Natural killer cell (primary cell): ENCODE results near the gene NOL3. TPM values are rescaled to one million over a fixed set of nuclear protein-coding genes. Genes with fewer than 3 reads are reported as not detected.

Source experiments
- ATAC-seq, 3 donors: fragments of 150-1000 bp in 2 of 3; fragments of 200-7000 bp in 1 of 3; cut with Tn5 transposase; 1 replicate in 1 of 3; 2 replicates in 2 of 3; pipeline ENCODE4 v1.10.0; 2021; ENCODE audit warnings: mild to moderate bottlenecking in 2 of 3, moderate library complexity in 2 of 3
- DNase-seq, 2 donors: peaks; one replicate each; pipeline versions ENCODE4 v3.0.0 to v3.0.0-alpha.2; 2013 to 2021; ENCODE audit warnings: mixed read lengths in 1 of 2
- H3K27ac ChIP-seq: one replicate; pipeline ENCODE4 v1.5.1; 2013; ENCODE audit warnings: mild to moderate bottlenecking, low read length
- H3K27me3 ChIP-seq: one replicate; pipeline ENCODE4 v1.6.1; 2013; ENCODE audit warnings: low read length; ENCODE audit not compliant: control insufficient read depth, insufficient read depth
- H3K36me3 ChIP-seq: one replicate; pipeline ENCODE4 v1.6.1; 2013; ENCODE audit warnings: low read length; ENCODE audit not compliant: control insufficient read depth, insufficient read depth
- H3K4me1 ChIP-seq: one replicate; pipeline ENCODE4 v1.6.1; 2013; ENCODE audit warnings: low read length; ENCODE audit not compliant: control insufficient read depth, insufficient read depth
- H3K4me3 ChIP-seq: one replicate; pipeline ENCODE4 v1.5.1; 2013; ENCODE audit warnings: low read length
- H3K9me3 ChIP-seq: one replicate; pipeline ENCODE4 v1.6.1; 2013; ENCODE audit warnings: low read length; ENCODE audit not compliant: control insufficient read depth, insufficient read depth
- H3K27ac Mint-ChIP-seq, 2 donors: one replicate each; pipeline ENCODE4 v1.8.0; 2022; ENCODE audit warnings: mild to moderate bottlenecking in 2 of 2, mixed read lengths in 2 of 2, moderate library complexity in 1 of 2
- H3K27me3 Mint-ChIP-seq, 2 donors: one replicate each; pipeline ENCODE4 v1.8.0; 2022; ENCODE audit warnings: low read depth in 2 of 2, mixed read lengths in 2 of 2
- H3K36me3 Mint-ChIP-seq: one replicate; pipeline ENCODE4 v1.8.0; 2022; ENCODE audit warnings: mixed read lengths
- H3K4me1 Mint-ChIP-seq, 2 donors: one replicate each; pipeline ENCODE4 v1.8.0; 2022; ENCODE audit warnings: mixed read lengths in 2 of 2
- H3K4me3 Mint-ChIP-seq: one replicate; pipeline ENCODE4 v1.8.0; 2022; ENCODE audit warnings: mild to moderate bottlenecking, moderate library complexity, mixed read lengths
- H3K9me3 Mint-ChIP-seq, 2 donors: one replicate each; pipeline ENCODE4 v1.8.0; 2022; ENCODE audit warnings: mixed read lengths in 2 of 2
- WGBS: methylation state at CpG from one replicate; pipeline ENCODE4 v1.1.7; 2013; ENCODE audit warnings: missing lambda C conversion rate; ENCODE audit not compliant: insufficient coverage; 5-methylcytosine and 5-hydroxymethylcytosine counted together
- intact Hi-C: fragments of 100-400 bp; cut with micrococcal nuclease; formaldehyde crosslinking; loops from one replicate; pipeline ENCODE4 v1.14.2; 2022
- total RNA-seq, 4 donors: library from RNA; stranded (reverse); fragments of 120-200 nt in 1 of 4; gene quantifications; one replicate each; pipeline versions ENCODE4 v1.2.3 to v1.2.4, GENCODE V29; 2013 to 2022
- TF ChIP-seq, protein P1 (sequence below): fragments of 200-600 bp; IDR thresholded peaks from one replicate; pipeline ENCODE4 v1.8.0; 2022; ENCODE audit warnings: antibody characterized with exemption

NOL3 gene
- total RNA-seq, 3 donors from 2014 or later (not counting 1 experiment from before 2014, with no cell fraction given), result 0.88 to 1.3 (median 1.3) TPM

DNA sequence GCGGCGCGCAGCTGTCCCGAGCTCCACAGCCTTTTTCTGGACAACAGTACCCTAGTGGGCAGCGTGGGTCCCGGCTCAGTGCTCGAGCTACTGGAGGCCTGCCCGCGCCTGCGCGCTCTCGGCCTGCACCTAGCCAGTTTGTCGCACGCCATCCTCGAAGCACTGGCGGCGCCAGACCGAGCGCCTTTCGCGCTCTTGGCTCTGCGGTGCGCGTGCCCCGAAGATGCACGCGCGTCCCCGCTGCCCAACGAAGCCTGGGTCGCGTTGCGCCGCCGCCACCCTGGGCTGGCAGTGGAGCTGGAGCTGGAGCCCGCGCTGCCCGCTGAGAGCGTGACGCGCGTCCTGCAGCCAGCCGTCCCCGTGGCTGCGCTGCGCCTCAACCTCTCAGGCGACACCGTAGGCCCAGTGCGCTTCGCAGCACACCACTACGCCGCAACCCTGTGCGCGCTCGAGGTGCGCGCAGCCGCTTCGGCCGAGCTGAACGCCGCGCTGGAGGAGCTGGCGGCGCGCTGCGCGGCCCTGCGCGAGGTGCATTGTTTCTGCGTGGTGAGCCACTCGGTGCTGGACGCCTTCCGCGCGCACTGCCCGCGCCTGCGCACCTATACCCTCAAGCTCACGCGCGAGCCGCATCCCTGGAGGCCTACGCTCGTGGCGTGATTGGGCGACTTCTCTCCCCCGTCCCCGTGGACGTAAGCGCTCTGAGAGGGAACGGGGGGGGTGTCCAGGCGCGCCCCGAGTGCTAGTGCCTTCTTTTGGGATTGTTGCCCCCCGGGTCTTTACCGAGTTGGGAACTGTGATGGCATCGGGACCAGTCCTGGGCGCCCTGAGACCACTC is 7.0 kb upstream of the NOL3 start:
- Histone ChIP-seq H3K36me3 (no peaks in the 10 kb centered on the region), H3K4me3 (no peak overlapping the region), H3K27ac (no peak overlapping the region), H3K9me3 (no peaks in the 10 kb centered on the region), H3K4me1 (peaks cover 62% of the 10 kb centered on the region), H3K27me3 (peaks cover 57% of the 10 kb centered on the region)
- ATAC-seq, result no peak
- TF ChIP-seq, protein P1, sequence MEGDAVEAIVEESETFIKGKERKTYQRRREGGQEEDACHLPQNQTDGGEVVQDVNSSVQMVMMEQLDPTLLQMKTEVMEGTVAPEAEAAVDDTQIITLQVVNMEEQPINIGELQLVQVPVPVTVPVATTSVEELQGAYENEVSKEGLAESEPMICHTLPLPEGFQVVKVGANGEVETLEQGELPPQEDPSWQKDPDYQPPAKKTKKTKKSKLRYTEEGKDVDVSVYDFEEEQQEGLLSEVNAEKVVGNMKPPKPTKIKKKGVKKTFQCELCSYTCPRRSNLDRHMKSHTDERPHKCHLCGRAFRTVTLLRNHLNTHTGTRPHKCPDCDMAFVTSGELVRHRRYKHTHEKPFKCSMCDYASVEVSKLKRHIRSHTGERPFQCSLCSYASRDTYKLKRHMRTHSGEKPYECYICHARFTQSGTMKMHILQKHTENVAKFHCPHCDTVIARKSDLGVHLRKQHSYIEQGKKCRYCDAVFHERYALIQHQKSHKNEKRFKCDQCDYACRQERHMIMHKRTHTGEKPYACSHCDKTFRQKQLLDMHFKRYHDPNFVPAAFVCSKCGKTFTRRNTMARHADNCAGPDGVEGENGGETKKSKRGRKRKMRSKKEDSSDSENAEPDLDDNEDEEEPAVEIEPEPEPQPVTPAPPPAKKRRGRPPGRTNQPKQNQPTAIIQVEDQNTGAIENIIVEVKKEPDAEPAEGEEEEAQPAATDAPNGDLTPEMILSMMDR, result no peak
- H3K9me3 Mint-ChIP-seq, result no peaks in the 10 kb centered on the region
- intact Hi-C loops, result no loop called here
- 1% methylated on average over 99 of the region's 99 CpGs for whole genome bisulfite sequencing
- no peaks in the 10 kb centered on the region for H3K36me3 Mint-ChIP-seq
- H3K4me3 Mint-ChIP-seq, result peak overlapping the region; percentile 61
- peaks cover 12 to 25% of the 10 kb centered on the region in 2 donors for H3K4me1 Mint-ChIP-seq
- no peak overlapping the region for H3K27ac Mint-ChIP-seq
- peaks cover 12 to 45% of the 10 kb centered on the region in 2 donors for H3K27me3 Mint-ChIP-seq
- peak in 1 of 2 donors; percentile 70 for DNase-seq

DNA sequence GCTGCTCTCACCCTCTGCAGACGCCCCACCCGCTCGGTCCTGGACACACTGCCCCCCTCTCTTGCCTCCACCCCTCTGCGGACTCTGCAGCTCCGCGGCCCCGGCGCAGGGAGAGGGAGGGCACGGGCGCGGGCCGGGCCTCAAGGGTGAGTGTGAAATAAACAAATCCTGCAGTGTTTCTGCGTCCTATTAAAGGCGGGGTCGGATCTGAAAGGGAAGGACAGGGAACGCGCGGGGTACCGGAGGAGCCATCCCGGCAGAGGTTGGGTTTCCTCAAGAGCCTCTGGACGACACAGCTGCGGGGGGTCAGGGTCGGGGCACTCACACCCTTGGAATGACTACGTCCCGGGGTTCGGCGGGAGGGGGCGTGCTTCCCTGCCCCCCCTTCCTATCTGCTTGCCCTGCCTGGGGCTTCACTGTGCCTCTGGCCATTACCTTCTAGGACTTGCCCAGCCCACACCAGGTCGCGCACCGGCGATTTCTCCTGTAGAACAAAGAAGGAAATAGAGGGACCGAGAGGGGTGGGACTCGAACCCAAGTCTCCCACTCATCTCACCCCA is 6.3 kb upstream of the NOL3 start:
- TF ChIP-seq, protein P1, result no peak
- intact Hi-C loops, result no loop called here
- Mint-ChIP-seq H3K4me1 (peaks cover 7 to 20% of the 10 kb centered on the region in 2 donors), H3K27ac (no peak overlapping the region), H3K27me3 (peaks cover 15 to 48% of the 10 kb centered on the region in 2 donors), H3K9me3 (no peaks in the 10 kb centered on the region), H3K36me3 (no peaks in the 10 kb centered on the region), H3K4me3 (peak overlapping the region; percentile 61)
- ATAC-seq (no peak), DNase-seq (no peak)
- peaks cover 63% of the 10 kb centered on the region for H3K27me3 ChIP-seq
- H3K9me3 ChIP-seq, result no peaks in the 10 kb centered on the region
- no peaks in the 10 kb centered on the region for H3K36me3 ChIP-seq
- H3K4me1 ChIP-seq, result peaks cover 55% of the 10 kb centered on the region
- 3% methylated on average over 32 of the region's 34 CpGs for WGBS
- no peak overlapping the region for H3K4me3 ChIP-seq
- no peak overlapping the region for H3K27ac ChIP-seq

DNA sequence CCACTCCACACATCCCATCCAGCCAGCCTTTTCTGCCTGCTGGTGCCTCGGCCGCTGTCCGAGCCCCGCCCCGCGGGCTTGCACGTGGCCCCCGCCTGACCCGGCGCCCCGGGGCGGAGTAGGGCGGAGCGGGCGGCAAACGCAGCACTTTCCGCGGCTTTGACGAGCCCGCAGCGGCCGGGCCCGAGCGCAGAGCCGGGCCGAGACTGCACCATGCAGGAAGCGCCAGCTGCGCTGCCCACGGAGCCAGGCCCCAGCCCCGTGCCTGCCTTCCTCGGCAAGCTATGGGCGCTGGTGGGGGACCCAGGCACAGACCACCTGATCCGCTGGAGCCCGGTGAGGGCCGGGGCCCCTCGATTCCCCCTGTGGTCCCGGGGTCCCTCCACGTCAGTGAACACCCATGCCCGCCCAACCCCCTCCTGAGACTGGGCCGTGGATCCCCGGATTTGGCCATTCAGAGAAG is 5.7 kb upstream of the NOL3 start, which contains the start of gene HSF4:
Gene HSF4, plus strand, starts transcription at position 147 of the 463 bp plus-strand sequence. Its CDS starts 67 bp downstream, at position 214.
- Mint-ChIP-seq H3K27ac (no peak within 1 kb of the TSS), H3K4me1 (peaks cover 7 to 20% of the 10 kb centered on the region in 2 donors), H3K9me3 (no peaks in the 10 kb centered on the region), H3K27me3 (peaks cover 16 to 49% of the 10 kb centered on the region in 2 donors), H3K4me3 (peak within 1 kb of the TSS; percentile 65), H3K36me3 (no peaks in the 10 kb centered on the region)
- Histone ChIP-seq H3K4me1 (peaks cover 54% of the 10 kb centered on the region), H3K9me3 (no peaks in the 10 kb centered on the region), H3K4me3 (no peak within 1 kb of the TSS), H3K36me3 (no peaks in the 10 kb centered on the region), H3K27ac (no peak within 1 kb of the TSS), H3K27me3 (peaks cover 69% of the 10 kb centered on the region)
- no peak for DNase-seq
- no peak for ATAC-seq
- intact Hi-C loops, result no loop called here
- TF ChIP-seq, protein P1, result no peak
- WGBS, result under 1% methylated on average over 40 of the region's 41 CpGs
